ENCODE results near the gene CLSTN1. TPM values are rescaled to one million over a fixed set of nuclear protein-coding genes. Genes with fewer than 3 reads are reported as not detected.
A peak's percentile ranks its signal among the peaks of the same experiment; 100 is the strongest.

CLSTN1 gene
- polyA plus RNA-seq, 3 donors = 5.2 to 25.2 (median 5.3) TPM

DNA sequence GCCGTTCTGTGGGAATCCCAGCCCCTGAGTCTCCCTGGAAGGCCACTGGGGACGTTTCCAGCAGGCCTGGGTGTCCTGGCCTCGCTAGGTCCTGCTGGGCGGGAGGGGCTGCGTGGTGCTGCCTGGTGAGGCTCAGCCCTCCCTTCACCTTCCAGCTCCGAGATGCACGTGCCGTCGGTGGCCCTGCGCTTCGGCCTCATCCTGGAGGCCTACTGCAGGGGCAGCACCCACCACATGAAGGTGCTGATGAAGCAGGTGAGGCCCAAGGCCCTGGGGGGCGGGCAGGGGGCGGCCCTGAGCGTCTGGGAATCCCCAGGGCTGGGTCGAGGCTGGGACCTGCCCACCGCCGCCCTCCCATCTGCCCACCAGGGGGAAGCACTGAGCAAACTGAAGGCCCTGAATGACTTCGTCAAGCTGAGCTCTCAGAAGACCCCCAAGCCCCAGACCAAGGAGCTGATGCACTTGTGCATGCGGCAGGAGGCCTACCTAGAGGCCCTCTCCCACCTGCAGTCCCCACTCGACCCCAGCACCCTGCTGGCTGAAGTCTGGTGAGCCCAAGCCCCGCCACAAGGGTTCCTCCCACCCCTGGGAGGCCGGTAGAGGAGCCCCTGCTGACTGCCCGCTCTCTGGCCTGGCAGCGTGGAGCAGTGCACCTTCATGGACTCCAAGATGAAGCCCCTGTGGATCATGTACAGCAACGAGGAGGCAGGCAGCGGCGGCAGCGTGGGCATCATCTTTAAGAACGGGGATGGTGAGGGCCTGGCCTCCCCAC is 102.0 kb downstream of the CLSTN1 start:
- H3K4me1 Mint-ChIP-seq = peaks cover 18% of the 10 kb centered on the region
- TF ChIP-seq, protein P1, sequence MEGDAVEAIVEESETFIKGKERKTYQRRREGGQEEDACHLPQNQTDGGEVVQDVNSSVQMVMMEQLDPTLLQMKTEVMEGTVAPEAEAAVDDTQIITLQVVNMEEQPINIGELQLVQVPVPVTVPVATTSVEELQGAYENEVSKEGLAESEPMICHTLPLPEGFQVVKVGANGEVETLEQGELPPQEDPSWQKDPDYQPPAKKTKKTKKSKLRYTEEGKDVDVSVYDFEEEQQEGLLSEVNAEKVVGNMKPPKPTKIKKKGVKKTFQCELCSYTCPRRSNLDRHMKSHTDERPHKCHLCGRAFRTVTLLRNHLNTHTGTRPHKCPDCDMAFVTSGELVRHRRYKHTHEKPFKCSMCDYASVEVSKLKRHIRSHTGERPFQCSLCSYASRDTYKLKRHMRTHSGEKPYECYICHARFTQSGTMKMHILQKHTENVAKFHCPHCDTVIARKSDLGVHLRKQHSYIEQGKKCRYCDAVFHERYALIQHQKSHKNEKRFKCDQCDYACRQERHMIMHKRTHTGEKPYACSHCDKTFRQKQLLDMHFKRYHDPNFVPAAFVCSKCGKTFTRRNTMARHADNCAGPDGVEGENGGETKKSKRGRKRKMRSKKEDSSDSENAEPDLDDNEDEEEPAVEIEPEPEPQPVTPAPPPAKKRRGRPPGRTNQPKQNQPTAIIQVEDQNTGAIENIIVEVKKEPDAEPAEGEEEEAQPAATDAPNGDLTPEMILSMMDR (IDR thresholded peaks at IDR 0.05) = peak; percentile 93
- peaks cover 0 to 1% (median 0%) of the 10 kb centered on the region in 3 donors for H3K27me3 Mint-ChIP-seq (ENCODE audit: low read depth in 3 of 3)
- peaks cover 65 to 90% of the 10 kb centered on the region in 2 donors for H3K36me3 Mint-ChIP-seq
- peaks cover 0 to 3% (median 0%) of the 10 kb centered on the region in 7 donors for H3K9me3 Mint-ChIP-seq
- Histone ChIP-seq H3K27ac (ENCODE audit: low read depth in 1 of 2, low read length in 2 of 2) (peak overlapping the region in 1 of 2 donors; percentile 36), H3K36me3 (replicated peaks in 1 of 2; ENCODE audit: control insufficient read depth in 1 of 2, insufficient read depth in 2 of 2, low read length in 2 of 2) (peaks cover 90 to 92% of the 10 kb centered on the region in 2 donors), H3K27me3 (ENCODE audit: control insufficient read depth in 2 of 2, insufficient read depth in 2 of 2, low read length in 2 of 2) (no peaks in the 10 kb centered on the region), H3K79me2 (ENCODE audit: insufficient read depth, low read length) (peaks cover 62% of the 10 kb centered on the region), H4K20me1 (ENCODE audit: insufficient read depth, low read length) (peaks cover 98% of the 10 kb centered on the region), H3K4me2 (replicated peaks; ENCODE audit: extremely low read depth, low read length, poor library complexity, severe bottlenecking) (no peak overlapping the region), H3K9ac (ENCODE audit: insufficient read depth, low read length, poor library complexity, severe bottlenecking) (no peak overlapping the region), H3K4me3 (replicated peaks in 1 of 3; ENCODE audit: low read depth in 2 of 3, low read length in 3 of 3) (no peak overlapping the region), H3K9me3 (replicated peaks in 1 of 2; ENCODE audit: control insufficient read depth in 1 of 2, insufficient read depth in 1 of 2, low read length in 2 of 2) (peaks cover 0 to 4% of the 10 kb centered on the region in 2 donors), H3K4me1 (ENCODE audit: control insufficient read depth in 1 of 2, insufficient read depth in 2 of 2, low read length in 2 of 2) (peaks cover 23 to 30% of the 10 kb centered on the region in 2 donors), H2AFZ (ENCODE audit: insufficient read depth, low read depth, low read length, poor library complexity, severe bottlenecking) (no peak overlapping the region)
- peak in 1 of 3 donors; percentile 27 for DNase-seq
- H3K27ac Mint-ChIP-seq = peak overlapping the region in 1 of 7 donors; percentile 26
- intact Hi-C loops (cut with micrococcal nuclease) = loop anchor here (5.0 to 10.0 kb wide), 2 partner anchors 143 to 146 kb away; no protein-coding TSS in a partner anchor
- WGBS (ENCODE audit: insufficient coverage) = 92% methylated on average over 24 of the region's 29 CpGs
- H3K4me3 Mint-ChIP-seq = no peak overlapping the region

GRCh38 chr1:9720785-9721605 is 102.8 kb downstream of the CLSTN1 start:
- 93% methylated on average over 29 of the region's 34 CpGs for WGBS (ENCODE audit: insufficient coverage)
- no peak for DNase-seq
- Histone ChIP-seq H3K27me3 (ENCODE audit: control insufficient read depth in 2 of 2, insufficient read depth in 2 of 2, low read length in 2 of 2) (no peaks in the 10 kb centered on the region), H3K4me2 (replicated peaks; ENCODE audit: extremely low read depth, low read length, poor library complexity, severe bottlenecking) (no peak overlapping the region), H3K4me3 (replicated peaks in 1 of 3; ENCODE audit: low read depth in 2 of 3, low read length in 3 of 3) (no peak overlapping the region), H3K27ac (ENCODE audit: low read depth in 1 of 2, low read length in 2 of 2) (peak overlapping the region in 1 of 2 donors; percentile 33), H3K9me3 (replicated peaks in 1 of 2; ENCODE audit: control insufficient read depth in 1 of 2, insufficient read depth in 1 of 2, low read length in 2 of 2) (peaks cover 0 to 4% of the 10 kb centered on the region in 2 donors), H4K20me1 (ENCODE audit: insufficient read depth, low read length) (peaks cover 98% of the 10 kb centered on the region), H3K4me1 (ENCODE audit: control insufficient read depth in 1 of 2, insufficient read depth in 2 of 2, low read length in 2 of 2) (peaks cover 31 to 38% of the 10 kb centered on the region in 2 donors), H2AFZ (ENCODE audit: insufficient read depth, low read depth, low read length, poor library complexity, severe bottlenecking) (no peak overlapping the region), H3K9ac (ENCODE audit: insufficient read depth, low read length, poor library complexity, severe bottlenecking) (no peak overlapping the region), H3K36me3 (replicated peaks in 1 of 2; ENCODE audit: control insufficient read depth in 1 of 2, insufficient read depth in 2 of 2, low read length in 2 of 2) (peaks cover 91 to 92% of the 10 kb centered on the region in 2 donors), H3K79me2 (ENCODE audit: insufficient read depth, low read length) (peaks cover 69% of the 10 kb centered on the region)
- Mint-ChIP-seq H3K9me3 (peaks cover 0 to 3% (median 0%) of the 10 kb centered on the region in 7 donors), H3K27me3 (ENCODE audit: low read depth in 3 of 3) (peaks cover 0 to 1% (median 0%) of the 10 kb centered on the region in 3 donors), H3K27ac (peak overlapping the region in 2 of 7 donors; percentile 35 to 42), H3K4me3 (no peak overlapping the region), H3K4me1 (peaks cover 24% of the 10 kb centered on the region), H3K36me3 (peaks cover 65 to 92% of the 10 kb centered on the region in 2 donors)
- intact Hi-C loops (cut with micrococcal nuclease) = loop anchor here (5.0 to 10.0 kb wide), 2 partner anchors 144 to 146 kb away; no protein-coding TSS in a partner anchor
- TF ChIP-seq, protein P1 (IDR thresholded peaks at IDR 0.05) = no peak

Measured in CD14-positive monocyte (primary cell).